Stimulated activated CD4-positive, alpha-beta T cell treated with anti-CD3 and anti-CD28 coated beads, Interleukin-12 subunit alpha, Interleukin-12 subunit beta, amount 100 ng/mL, for 24 hours (primary cell): Measurements from ENCODE around the gene SLC6A12.
"Not testable (repeated sequence)": the region's sequence is repeated elsewhere in the genome, so short reads cannot be mapped to it uniquely, and the experiment has no call there.

ENCODE experiments used
- DNase-seq, 2 experiments: peaks; one replicate each; pipeline ENCODE4 v3.0.0-alpha.2; 2020; ENCODE audit warnings: low read depth in 2 of 2

The SLC6A12 gene

DNA sequence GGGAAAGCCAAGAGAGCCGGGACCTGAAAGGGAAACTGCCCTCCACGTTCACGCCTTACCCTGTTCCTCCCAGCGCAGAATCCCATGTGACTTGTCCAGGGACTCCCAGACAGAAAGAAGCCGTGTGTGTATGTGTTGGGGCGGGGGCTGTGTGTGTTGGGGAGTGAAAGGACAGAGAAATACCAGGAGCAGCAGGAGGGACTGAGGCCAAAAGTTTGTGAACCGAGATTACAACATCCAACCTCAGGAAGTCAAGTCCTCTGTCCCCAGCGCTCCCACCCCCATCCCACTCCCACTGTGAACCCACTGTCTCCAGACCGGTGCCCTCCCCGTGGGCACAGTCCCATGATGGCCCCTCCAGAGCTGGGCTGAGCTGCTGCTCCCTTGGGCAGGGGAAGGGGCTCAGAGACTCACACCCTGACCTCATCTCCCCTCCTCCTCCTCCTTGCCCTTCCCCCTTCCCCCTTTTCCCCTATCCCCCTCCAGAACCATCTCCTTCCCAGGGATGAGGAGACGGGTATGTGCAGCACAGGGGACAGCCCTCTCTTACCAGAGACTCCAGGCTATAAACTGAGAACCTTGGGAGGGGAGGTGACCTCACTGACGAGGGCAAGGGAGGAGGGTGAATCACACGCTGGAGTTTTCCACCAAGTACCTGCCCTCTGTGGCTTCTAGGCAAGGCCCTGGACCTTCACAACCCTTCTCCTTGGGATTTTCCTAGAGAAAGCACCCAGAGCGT lies at the start of gene SLC6A12:
Gene SLC6A12 (minus strand): TSS at position 155 of the 739 bp plus-strand sequence. CDS start 4,171 bp downstream, outside the sequence.
- no peak for DNase-seq

DNA sequence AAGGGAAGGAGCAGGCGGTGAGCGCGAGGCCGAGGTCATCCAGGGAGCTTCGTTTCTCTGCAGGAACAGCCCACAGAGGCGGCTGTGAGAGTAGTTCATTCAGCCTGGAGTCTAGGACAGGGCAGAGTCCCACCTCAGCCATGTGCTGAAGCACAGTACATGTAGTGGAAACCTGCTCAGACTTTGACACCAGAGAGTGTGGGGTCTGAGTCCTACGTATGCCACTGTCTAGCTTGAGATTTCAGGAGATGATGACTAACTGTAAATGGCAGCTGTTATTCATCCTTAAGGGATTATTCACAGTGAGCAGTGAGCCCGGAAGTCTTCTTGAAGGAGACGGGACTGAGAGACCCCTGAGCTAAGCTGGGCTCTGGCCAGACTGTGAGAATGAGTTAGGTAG lies 49.6 kb upstream of the SLC6A12 start:
- DNase-seq = no peak

DNA sequence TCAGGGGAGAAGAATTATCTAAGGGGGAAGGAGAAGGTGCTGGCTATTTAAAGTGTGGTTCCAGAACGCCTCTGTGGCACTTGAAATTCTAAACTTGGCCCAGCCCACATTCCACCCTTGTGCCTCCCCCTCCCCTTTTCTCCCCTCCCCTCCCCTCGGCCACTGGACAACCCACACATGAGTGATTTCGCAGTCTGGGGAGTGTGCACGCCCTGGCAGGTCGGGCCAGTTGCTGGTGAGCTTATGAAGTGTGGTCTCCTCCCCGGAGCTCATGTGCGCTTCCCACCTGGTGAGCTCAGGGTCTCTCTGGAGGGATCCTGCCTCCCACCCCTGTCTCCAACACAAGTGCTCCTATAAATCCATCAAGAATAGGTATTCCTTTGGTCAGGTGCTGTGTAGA lies 48.9 kb upstream of the SLC6A12 start, which contains the start of gene SLC6A13:
Gene SLC6A13 (minus strand): TSS at position 20 of the 400 bp plus-strand sequence. CDS start 2,784 bp downstream, outside the sequence.
- no peak for DNase-seq

DNA sequence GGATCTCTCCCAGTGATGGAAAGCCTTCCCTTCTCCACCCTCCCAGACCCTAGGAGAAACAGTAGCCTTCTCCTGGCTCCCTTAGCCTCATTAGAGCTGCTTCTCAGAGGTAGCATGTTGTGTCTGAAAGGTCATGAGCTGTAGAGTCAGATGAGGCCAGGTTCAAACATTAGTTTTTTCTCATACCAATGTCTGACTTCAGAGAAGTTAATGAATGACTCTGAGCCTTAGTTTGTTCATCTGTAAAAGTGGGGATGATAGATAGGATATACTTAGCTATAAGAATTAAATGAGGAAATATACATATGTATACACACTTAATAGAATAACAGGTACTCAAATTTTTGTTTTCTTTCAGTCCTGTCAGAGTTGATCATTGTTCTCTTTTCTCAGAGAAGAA lies 48.2 kb upstream of the SLC6A12 start:
- DNase-seq = no peak

DNA sequence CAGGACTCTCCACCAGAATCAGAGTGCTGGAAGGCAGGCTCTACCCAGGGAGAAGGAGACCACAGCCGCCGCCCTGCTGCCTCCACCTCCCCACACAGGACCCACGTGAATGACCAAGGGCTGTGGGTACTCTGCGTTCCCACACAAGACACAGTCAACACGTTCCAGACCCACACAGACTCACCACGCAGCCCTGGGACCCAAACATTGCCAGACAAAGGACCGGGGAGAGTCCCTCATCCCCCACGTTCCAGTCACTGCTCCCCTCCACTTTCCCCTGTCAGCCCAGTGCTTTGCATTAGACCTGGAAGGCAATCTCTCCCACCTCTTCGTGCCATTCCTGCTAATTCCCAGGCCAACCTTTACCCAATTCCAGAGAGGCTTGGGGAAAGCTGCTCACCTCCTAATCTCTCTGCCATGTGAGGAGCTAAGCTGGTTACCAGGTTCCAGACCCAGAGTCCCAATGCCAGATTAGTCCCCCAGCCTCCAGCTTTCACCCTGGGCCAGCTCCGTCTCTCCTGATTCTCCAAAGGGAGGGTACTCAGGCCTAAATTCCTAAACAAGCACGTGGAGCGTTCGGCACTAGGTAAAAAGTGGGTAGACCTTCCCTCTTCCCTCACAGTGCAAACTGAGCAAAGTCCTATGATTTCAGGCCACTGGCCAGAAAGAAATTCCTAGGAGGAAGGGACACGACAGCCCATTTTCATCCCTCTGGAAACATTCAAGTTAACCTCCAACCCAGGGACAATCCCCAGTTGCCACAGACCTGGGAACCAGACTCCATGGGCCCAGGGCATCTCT lies 43.8 kb upstream of the SLC6A12 start:
- DNase-seq = no peak

DNA sequence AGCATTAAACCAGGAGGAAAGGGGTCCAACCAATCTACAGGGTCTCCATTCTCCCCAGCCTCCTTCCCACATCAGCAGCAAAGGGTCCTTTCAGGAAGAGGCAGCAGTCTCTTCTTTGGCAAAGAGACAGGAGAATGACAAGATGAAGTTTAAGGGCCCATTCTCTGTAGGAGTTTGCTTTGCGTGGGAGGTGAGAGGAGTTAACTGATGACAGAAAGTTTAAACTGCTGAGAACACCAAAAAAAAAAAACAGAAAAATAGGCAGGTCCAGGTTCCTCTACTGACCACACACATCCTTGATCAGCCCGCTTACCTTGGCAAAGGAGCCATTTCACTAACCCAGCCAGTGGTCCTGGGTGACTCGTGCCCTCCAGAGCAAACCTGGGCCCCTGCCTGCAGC lies 43.0 kb upstream of the SLC6A12 start:
- no peak for DNase-seq

DNA sequence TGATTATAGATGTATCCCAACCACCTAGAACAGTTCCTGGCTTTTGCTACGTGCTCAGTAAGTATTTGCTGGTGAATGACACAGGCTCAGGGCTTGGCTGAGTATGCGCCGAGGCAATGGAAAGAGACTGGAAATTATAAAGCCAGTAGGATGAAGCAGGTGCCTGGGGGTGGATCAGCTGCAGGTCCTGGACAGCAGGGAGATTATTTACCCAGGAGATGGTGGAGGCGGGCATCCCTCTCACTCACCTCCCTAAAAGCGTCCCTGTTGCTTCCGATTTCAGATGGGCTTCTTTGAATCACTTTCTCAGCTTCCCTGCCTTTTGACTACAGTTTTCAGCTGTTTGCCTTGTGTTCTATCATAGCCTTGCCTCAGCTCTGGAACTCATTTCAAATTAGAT lies 42.3 kb upstream of the SLC6A12 start:
- no peak for DNase-seq

DNA sequence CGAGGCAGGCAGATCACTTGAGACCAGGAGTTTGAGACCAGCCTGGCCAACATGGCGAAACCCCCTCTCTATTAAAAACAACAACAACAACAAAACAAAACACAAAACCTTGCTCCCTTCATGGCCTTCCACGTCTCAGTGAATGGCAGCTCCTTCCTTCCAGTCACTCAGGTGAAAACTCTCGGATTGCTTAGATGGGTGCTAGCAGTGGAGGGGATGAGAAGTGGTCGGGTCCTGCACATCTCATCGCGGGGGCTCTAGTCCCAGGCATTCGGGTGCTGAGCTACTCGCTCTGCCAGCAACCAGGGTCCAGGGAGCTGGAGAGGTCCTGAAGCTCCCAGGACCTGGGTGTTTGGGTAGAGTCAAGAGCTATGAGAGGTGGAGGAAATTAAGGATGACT lies 41.0 kb upstream of the SLC6A12 start:
- no peak for DNase-seq

- no peak for DNase-seq
Observed at GRCh38 chr12:254039-254438, 40.1 kb upstream of the SLC6A12 start.

DNA sequence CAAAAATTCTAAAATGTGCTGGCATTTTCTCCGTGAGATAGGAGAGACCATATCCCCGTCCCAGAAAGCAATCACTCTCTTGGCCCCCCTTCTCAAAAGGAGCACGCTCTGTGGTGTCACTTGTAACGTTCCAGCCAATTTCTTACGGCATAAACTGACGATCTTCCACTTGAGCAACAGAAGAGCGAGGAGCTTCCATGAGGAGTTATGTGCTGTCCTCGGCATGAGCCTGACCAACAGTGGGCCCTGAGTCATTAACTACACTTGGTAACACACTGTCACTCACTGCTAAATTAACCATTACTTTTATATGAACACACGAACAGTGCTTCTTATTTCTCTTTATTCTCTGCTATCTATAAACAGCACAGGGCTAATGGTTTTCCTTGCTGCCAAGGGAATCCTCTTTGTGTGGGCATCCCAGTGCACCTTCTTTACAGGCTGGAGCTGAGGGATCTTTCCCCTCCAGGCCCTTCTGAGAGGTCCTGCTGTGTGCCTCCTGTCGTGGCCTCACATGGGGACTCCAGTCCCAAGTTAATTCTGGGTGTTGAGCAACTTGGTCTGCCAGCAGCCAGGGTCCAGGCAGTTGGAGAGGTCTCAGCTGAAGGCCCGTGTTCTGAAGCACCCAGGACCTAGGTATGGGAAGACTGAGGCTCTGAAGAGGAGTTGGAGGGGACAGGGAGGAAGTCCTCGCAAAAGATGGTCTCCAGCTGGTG lies 39.3 kb upstream of the SLC6A12 start:
- DNase-seq = no peak

DNA sequence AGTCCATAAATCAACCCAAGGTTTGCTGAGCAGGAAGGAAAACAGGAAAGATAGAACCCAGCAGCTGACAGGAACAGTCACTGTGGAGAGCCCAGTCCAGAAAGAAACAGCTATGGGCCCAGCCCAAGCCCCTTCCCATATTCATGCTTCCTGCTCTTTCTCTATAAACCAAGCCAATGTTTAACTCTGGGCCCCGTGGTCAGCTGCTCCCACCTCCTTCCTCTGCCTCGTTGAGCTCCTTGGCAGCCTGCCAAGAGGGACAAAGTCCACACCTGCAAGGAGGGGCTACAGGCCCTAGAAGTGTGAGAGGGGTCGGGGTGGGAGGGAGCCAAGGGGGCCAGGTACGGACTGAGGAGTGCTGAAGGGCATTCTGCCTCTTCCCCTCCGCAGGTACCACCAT lies 38.7 kb upstream of the SLC6A12 start:
- DNase-seq = no peak

- DNase-seq = no peak
Observed at GRCh38 chr12:247271-247670, 33.3 kb upstream of the SLC6A12 start.

GRCh38 chr12:243381-243780 lies 29.4 kb upstream of the SLC6A12 start:
- DNase-seq = no peak

DNA sequence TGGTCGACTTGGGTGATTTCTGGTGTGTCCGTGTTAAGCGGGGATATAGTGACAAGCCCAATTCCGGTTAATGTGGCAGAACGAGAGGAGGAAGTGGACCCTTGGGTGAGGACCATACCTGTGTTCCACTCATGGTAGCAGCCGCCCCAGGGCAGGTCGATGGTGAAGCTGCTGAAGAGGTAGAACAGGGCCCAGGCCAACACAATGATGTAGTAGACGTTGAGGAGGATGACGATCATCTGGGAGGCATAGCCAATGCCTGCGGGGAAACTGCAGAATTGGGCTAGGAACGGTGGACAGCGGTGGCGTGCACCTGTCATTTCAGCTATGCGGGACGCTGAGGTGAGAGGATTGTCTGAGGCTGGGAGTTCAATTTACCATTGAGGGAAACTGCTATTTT lies 28.5 kb upstream of the SLC6A12 start:
- DNase-seq = no peak

GRCh38 chr12:241266-241665 lies 27.3 kb upstream of the SLC6A12 start:
- no peak for DNase-seq

- no peak for DNase-seq
Observed at GRCh38 chr12:240566-240965, 26.6 kb upstream of the SLC6A12 start.

- no peak for DNase-seq
Observed at GRCh38 chr12:238736-239398, 24.9 kb upstream of the SLC6A12 start.

DNA sequence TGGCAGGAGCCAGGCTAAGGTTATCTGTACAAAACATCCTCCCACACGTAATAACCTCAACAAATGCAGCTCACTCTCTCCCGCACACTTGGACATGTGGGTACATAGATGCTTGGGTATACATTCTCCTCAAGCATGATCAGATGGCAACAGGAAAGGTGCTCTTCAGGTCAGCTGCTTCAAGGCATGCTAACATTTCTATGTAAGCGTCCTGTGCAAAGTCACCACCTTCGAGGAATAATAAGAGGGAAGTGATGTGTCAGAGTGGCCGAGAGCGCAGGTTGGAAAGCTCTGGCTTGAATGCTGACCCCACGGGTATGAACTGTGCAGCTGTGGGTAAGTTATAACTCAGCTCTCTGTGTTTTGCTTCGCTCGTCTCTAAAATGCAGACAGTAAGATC lies 24.2 kb upstream of the SLC6A12 start:
- no peak for DNase-seq

DNA sequence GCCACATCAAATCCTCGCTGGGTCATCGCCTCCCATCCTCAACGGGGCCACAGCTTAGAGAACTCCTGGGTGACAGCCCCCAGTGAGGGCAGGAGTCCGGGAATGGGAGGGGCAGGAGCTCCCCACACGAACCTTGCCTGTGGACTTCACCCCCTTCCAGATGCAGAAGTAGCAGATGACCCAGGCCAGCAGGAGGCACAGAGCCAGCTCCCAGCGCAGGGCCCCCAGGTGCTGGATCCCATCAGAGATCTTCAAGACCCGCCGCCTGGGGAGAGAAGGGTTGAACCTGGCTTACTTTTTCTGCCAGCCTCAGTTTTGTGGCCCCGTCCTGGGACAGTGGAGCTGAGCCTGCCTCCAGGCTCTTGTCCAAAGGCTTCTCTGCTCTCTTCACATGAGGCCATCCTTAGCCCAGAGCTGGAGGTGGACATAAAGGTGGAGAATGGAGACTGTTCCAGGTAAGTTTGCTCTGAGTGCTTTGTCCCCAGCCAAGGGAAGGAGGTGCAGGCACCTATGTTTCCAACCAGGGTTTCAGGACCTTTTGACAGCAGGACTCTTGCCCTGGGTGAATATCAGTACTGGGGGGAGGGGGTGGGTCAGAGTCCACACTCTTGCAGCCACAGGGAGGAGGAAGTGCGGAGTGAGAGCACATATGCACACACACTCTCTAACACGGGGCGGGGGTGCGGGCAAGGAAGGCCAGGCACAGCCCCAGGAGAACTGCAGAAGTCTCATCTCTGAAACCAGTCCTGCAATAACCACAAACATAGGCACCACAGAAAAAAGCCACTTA lies 23.3 kb upstream of the SLC6A12 start:
- no peak for DNase-seq

DNA sequence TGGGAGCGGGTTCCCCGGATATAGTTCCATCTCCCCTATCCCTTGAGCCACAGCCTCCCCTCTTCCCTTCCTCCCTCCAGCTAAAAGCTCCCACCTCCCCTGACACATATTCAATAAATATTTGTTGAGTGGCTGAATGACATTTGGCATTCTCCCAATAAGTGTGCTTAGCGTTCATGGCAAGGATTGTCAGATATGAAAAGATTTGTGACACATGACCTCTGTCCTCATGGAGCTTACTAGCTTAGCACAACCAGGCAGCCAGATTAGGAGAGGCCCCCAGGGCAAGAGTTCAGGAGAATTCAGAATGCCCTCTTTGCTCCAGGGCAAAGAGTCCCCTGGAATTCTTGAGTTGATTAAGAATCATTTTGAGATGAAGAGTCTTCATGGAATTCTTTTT lies 22.5 kb upstream of the SLC6A12 start:
- no peak for DNase-seq

- not testable (repeated sequence) for DNase-seq
Observed at GRCh38 chr12:235967-236366, 22.0 kb upstream of the SLC6A12 start.
